ENCODE data around the gene TBC1D2B.

TBC1D2B gene

GRCh38 chr15:78033864-78034263, 43.6 kb downstream of the TBC1D2B start (continued):
- TF ChIP-seq HIC1 (tag by site-specific recombination; IDR thresholded peaks at IDR 0.05) (no peak), ZFP41 (tag by site-specific recombination; IDR thresholded peaks at IDR 0.05; ENCODE audit: borderline replicate concordance) (no peak), TRIM28 (IDR thresholded peaks at IDR 0.05; ENCODE audit: borderline replicate concordance, low read length) (no peak), ZNF701 (tag by site-specific recombination; IDR thresholded peaks at IDR 0.05) (no peak), SP7 (tag by site-specific recombination; IDR thresholded peaks at IDR 0.05) (peak; percentile 99), ZNF18 (tag by site-specific recombination; IDR thresholded peaks at IDR 0.05) (no peak), ZNF169 (tag by site-specific recombination; IDR thresholded peaks at IDR 0.05) (no peak), ZFP3 (tag by site-specific recombination; IDR thresholded peaks at IDR 0.05; ENCODE audit: low read depth) (no peak), ZNF155 (tag by site-specific recombination; IDR thresholded peaks at IDR 0.05) (no peak), ZNF621 (tag by site-specific recombination; IDR thresholded peaks at IDR 0.05) (no peak), ZNF449 (tag by site-specific recombination; IDR thresholded peaks at IDR 0.05) (no peak; the same call in 1 of the 2 replicates), ZNF791 (tag by site-specific recombination; IDR thresholded peaks at IDR 0.05) (no peak), ZNF423 (tag by site-specific recombination; IDR thresholded peaks at IDR 0.05) (no peak), IKZF3 (tag by site-specific recombination; IDR thresholded peaks at IDR 0.05) (peak; percentile 80), ZNF473 (tag by site-specific recombination; IDR thresholded peaks at IDR 0.05) (no peak), PRDM10 (tag by site-specific recombination; IDR thresholded peaks at IDR 0.05) (no peak), ZNF707 (tag by site-specific recombination; IDR thresholded peaks at IDR 0.05) (no peak), ZNF223 (tag by site-specific recombination; IDR thresholded peaks at IDR 0.05) (no peak), ZNF830 (tag by site-specific recombination; IDR thresholded peaks at IDR 0.05; ENCODE audit: low read depth) (no peak), REST (tag by site-specific recombination; IDR thresholded peaks at IDR 0.05) (no peak), BCL11A (tag by site-specific recombination; IDR thresholded peaks at IDR 0.05; ENCODE audit: low read depth) (peak; percentile 88; the same call in 1 of the 2 replicates), ZNF544 (tag by site-specific recombination; IDR thresholded peaks at IDR 0.05) (no peak), ZNF148 (tag by site-specific recombination; IDR thresholded peaks at IDR 0.05; ENCODE audit: borderline replicate concordance) (no peak), ZNF488 (tag by site-specific recombination; IDR thresholded peaks at IDR 0.05) (no peak), SCRT2 (tag by site-specific recombination; IDR thresholded peaks at IDR 0.05) (no peak)

Measured in HEK293 (cell line).